K562 (cell line): ENCODE measurements around the gene ULBP1. TPM values are rescaled to one million over a fixed set of nuclear protein-coding genes. Genes with fewer than 3 reads are reported as not detected.

Experiments
- ARID3B ChIP-seq: fragments of 250-450 bp; sonication (Bioruptor Pico); IDR thresholded peaks from 2 replicates; pipeline ENCODE4 v1.4.0; 2020; ENCODE audit warnings: borderline replicate concordance
- ELK3 ChIP-seq: fragments of 450-650 bp; formaldehyde crosslinking; IDR thresholded peaks from 2 replicates; pipeline ENCODE4 v1.4.0; 2020; ENCODE audit warnings: mild to moderate bottlenecking
- FOXK2 ChIP-seq, 2 experiments: fragments of 450-650 bp; IDR thresholded peaks in 1 of 2; conservative IDR thresholded peaks in 1 of 2; 2 replicates each; pipeline ENCODE4 v1.6.1; 2016; ENCODE audit warnings: low read depth in 2 of 2, mild to moderate bottlenecking in 1 of 2
- GABPB1 ChIP-seq: sonication (generic); formaldehyde crosslinking; IDR thresholded peaks from 2 replicates; pipeline ENCODE4 v1.8.0; 2022; ENCODE audit warnings: mild to moderate bottlenecking, missing genetic modification reagents
- HCFC1 ChIP-seq: IDR thresholded peaks from 2 replicates; pipeline ENCODE4 v1.6.1; 2012; ENCODE audit warnings: low read depth, low read length, improper control_type of control experiment
- HDAC8 ChIP-seq: fragments of 450-650 bp; IDR thresholded peaks from 2 replicates; pipeline ENCODE4 v1.6.1; 2016; ENCODE audit warnings: mild to moderate bottlenecking, missing genetic modification characterization, moderate library complexity, missing compliant biosample characterization
- LARP7 ChIP-seq: fragments of 450-650 bp; IDR thresholded peaks from 2 replicates; pipeline ENCODE4 v1.6.1; 2016
- MAZ ChIP-seq, 2 experiments: fragments of 450-650 bp in 1 of 2; sonication (generic) in 1 of 2; formaldehyde crosslinking; IDR thresholded peaks in 1 of 2; conservative IDR thresholded peaks in 1 of 2; 2 replicates each; pipeline versions ENCODE4 v1.4.0 to v1.5.0; 2020; ENCODE audit warnings: mild to moderate bottlenecking in 1 of 2, missing genetic modification reagents in 1 of 2
- MEIS2 ChIP-seq: fragments of 450-650 bp; IDR thresholded peaks from 2 replicates; pipeline ENCODE4 v1.6.1; 2014; ENCODE audit warnings: mild to moderate bottlenecking; ENCODE audit not compliant: partially characterized antibody
- NCOA2 ChIP-seq, 2 experiments: fragments of 450-650 bp; IDR thresholded peaks; 2 replicates each; pipeline ENCODE4 v1.6.1; 2018; ENCODE audit warnings: mild to moderate bottlenecking in 2 of 2, moderate library complexity in 1 of 2; ENCODE audit not compliant: partially characterized antibody in 2 of 2
- NFATC3 ChIP-seq: fragments of 450-650 bp; IDR thresholded peaks from 2 replicates; pipeline ENCODE4 v1.6.1; 2017; ENCODE audit warnings: mild to moderate bottlenecking
- NUFIP1 ChIP-seq: fragments of 450-650 bp; IDR thresholded peaks from 2 replicates; pipeline ENCODE4 v1.6.1; 2018; ENCODE audit not compliant: partially characterized antibody
- RAD21 ChIP-seq, 2 experiments: fragments of 250-450 bp in 1 of 2; fragments of 450-650 bp in 1 of 2; sonication (Bioruptor Pico) in 1 of 2; formaldehyde crosslinking in 1 of 2; IDR thresholded peaks in 1 of 2; conservative IDR thresholded peaks in 1 of 2; 2 replicates each; pipeline versions ENCODE4 v1.4.0 to v1.8.0; 2020 to 2022; ENCODE audit warnings: mild to moderate bottlenecking in 2 of 2, moderate library complexity in 1 of 2
- RBFOX2 ChIP-seq: fragments of 200-400 bp; formaldehyde crosslinking; IDR thresholded peaks from 2 replicates; pipeline ENCODE4 v1.6.1; 2017; ENCODE audit warnings: low read depth, mild to moderate bottlenecking, low read length, moderate library complexity
- TAL1 ChIP-seq: fragments of 450-650 bp; IDR thresholded peaks from 2 replicates; pipeline ENCODE4 v1.6.1; 2016; ENCODE audit warnings: mild to moderate bottlenecking
- TEAD1 ChIP-seq, 2 experiments: fragments of 450-650 bp in 1 of 2; sonication (generic) in 1 of 2; formaldehyde crosslinking; IDR thresholded peaks; 2 replicates each; pipeline versions ENCODE4 v1.4.0 to v1.8.0; 2020 to 2022; ENCODE audit warnings: mild to moderate bottlenecking in 2 of 2, missing genetic modification reagents in 1 of 2
- TEAD4 ChIP-seq, 2 experiments: sonication (generic) in 1 of 2; formaldehyde crosslinking in 1 of 2; IDR thresholded peaks; 2 replicates each; pipeline versions ENCODE4 v1.6.1 to v1.8.0; 2012 to 2022; ENCODE audit warnings: borderline replicate concordance in 1 of 2, inconsistent platforms in 1 of 2, low read length in 1 of 2, mild to moderate bottlenecking in 1 of 2, missing genetic modification reagents in 1 of 2
- ZBTB7A ChIP-seq: IDR thresholded peaks from 2 replicates; pipeline ENCODE4 v1.6.1; 2011; ENCODE audit warnings: low read depth, mild to moderate bottlenecking, low read length, moderate library complexity, borderline replicate concordance; ENCODE audit not compliant: control insufficient read depth
- ZFP91 ChIP-seq: sonication (generic); formaldehyde crosslinking; IDR thresholded peaks from 2 replicates; pipeline ENCODE4 v1.8.0; 2022; ENCODE audit warnings: mild to moderate bottlenecking, missing genetic modification reagents
- ZNF316 ChIP-seq: fragments of 450-650 bp; IDR thresholded peaks from 2 replicates; pipeline ENCODE4 v1.6.1; 2016
- ZNF740 ChIP-seq, 3 experiments: fragments of 200-800 bp in 1 of 3; sonication (Bioruptor generic) in 1 of 3; sonication (generic) in 1 of 3; formaldehyde crosslinking in 1 of 3; IDR thresholded peaks; 2 replicates each; pipeline versions ENCODE4 v1.6.1 to v1.8.0; 2016 to 2022; ENCODE audit warnings: mild to moderate bottlenecking in 2 of 3, missing compliant biosample characterization in 2 of 3, missing genetic modification characterization in 2 of 3, missing genetic modification reagents in 1 of 3
- polyA plus RNA-seq, 8 experiments: library from polyadenylated mRNA; depleted of rRNA in 4 of 8; stranded (reverse) in 5 of 8; unstranded in 3 of 8; fragments of >200 nt; fragmentation: Nextera tagmentation in 2 of 8; fragmentation: Illumina TruSeq in 1 of 8; extraction: Ambion mirVana in 2 of 8; extraction: Trizol in 1 of 8; gene quantifications; 2 replicates each; pipeline versions ENCODE4 v1.2.1 to v1.2.3, GENCODE V29; 2011 to 2014; ENCODE audit warnings: inconsistent platforms in 1 of 8, missing spikeins in 1 of 8
- total RNA-seq, 7 experiments: library from RNA; depleted of rRNA in 6 of 7; stranded (reverse); fragments of >200 nt in 6 of 7; fragmentation: Illumina TruSeq in 2 of 7; extraction: Trizol in 2 of 7; gene quantifications; 2 replicates each; pipeline versions ENCODE4 v1.2.1 to v1.2.3, GENCODE V29; 2011 to 2021; ENCODE audit warnings: low replicate concordance in 1 of 7

ULBP1 gene
- total and polyA plus RNA-seq, 9 of the 15 experiments (the other 6 are each of a cell fraction or from before 2014, with no cell fraction given), result 0.33 to 6.0 (median 2.5) TPM

- TF ChIP-seq ARID3B (CRISPR knock-in tag) (0 out of 2 replicates have a peak, but pooled peaks have one; percentile 22), ZNF740 (CRISPR knock-in tag; IDR thresholded peaks at IDR 0.05) (0 out of 2 replicates have a peak, but pooled peaks have one; percentile 16), ZNF740 (tag; IDR thresholded peaks at IDR 0.05) (no peak), FOXK2 (conservative IDR thresholded peaks at IDR 0.05 in 1 of 2, IDR thresholded peaks at IDR 0.05 in 1 of 2; ENCODE audit: low read depth in 2 of 2) (peak in 1 of 2 experiments; percentile 14; a peak in 1 of 4 replicates), LARP7 (no peak), ZFP91 (CRISPR knock-in tag) (peak; percentile 29; the same call in 1 of the 2 replicates), NFATC3 (no peak), HCFC1 (peak; percentile 45; the same call in 1 of the 2 replicates), ZNF316 (no peak), ZBTB7A (peak; percentile 9; the same call in 1 of the 2 replicates), TAL1 (no peak), TEAD1 (CRISPR knock-in tag; IDR thresholded peaks at IDR 0.05) (peak; percentile 45 to 83; a peak in 1 of 4 replicates), ELK3 (no peak), RAD21 (CRISPR knock-in tag; conservative IDR thresholded peaks at IDR 0.05 in 1 of 2, IDR thresholded peaks at IDR 0.05 in 1 of 2) (peak; percentile 94 to 98), MEIS2 (no peak), GABPB1 (CRISPR knock-in tag) (0 out of 2 replicates have a peak, but pooled peaks have one; percentile 19), HDAC8 (tag) (no peak), MAZ (CRISPR knock-in tag; conservative IDR thresholded peaks at IDR 0.05 in 1 of 2, IDR thresholded peaks at IDR 0.05 in 1 of 2) (peak; percentile 54 to 86; a peak in 3 of 4 replicates), TEAD4 (IDR thresholded peaks at IDR 0.05; ENCODE audit: low read length) (peak; percentile 51), TEAD4 (CRISPR knock-in tag; IDR thresholded peaks at IDR 0.05; ENCODE audit: borderline replicate concordance) (no peak), RBFOX2 (peak; percentile 42; the same call in 1 of the 2 replicates), NCOA2 (IDR thresholded peaks at IDR 0.05; ENCODE audit: partially characterized antibody in 2 of 2) (no peak), NUFIP1 (no peak)
Observed at GRCh38 chr6:149925974-149926777, 37.6 kb upstream of the ULBP1 start (continued).
